C4-2B (cell line): ENCODE data around the gene FREM2.

Source experiments
- H3K27ac ChIP-seq: fragments of 450-650 bp; 2 replicates; pipeline ENCODE4 v1.5.1; 2017
- ZFX ChIP-seq: fragments of 450-650 bp; IDR thresholded peaks from 2 replicates; pipeline ENCODE4 v1.6.1; 2017
- TF ChIP-seq, protein P1 (sequence below): fragments of 450-650 bp; conservative IDR thresholded peaks from 2 replicates; pipeline ENCODE4 v1.5.1; 2017; ENCODE audit warnings: mild to moderate bottlenecking

FREM2 gene

GRCh38 chr13:38763446-38764381 lies 76.8 kb downstream of the FREM2 start:
- no peak overlapping the region for H3K27ac ChIP-seq
- TF ChIP-seq, protein P1, sequence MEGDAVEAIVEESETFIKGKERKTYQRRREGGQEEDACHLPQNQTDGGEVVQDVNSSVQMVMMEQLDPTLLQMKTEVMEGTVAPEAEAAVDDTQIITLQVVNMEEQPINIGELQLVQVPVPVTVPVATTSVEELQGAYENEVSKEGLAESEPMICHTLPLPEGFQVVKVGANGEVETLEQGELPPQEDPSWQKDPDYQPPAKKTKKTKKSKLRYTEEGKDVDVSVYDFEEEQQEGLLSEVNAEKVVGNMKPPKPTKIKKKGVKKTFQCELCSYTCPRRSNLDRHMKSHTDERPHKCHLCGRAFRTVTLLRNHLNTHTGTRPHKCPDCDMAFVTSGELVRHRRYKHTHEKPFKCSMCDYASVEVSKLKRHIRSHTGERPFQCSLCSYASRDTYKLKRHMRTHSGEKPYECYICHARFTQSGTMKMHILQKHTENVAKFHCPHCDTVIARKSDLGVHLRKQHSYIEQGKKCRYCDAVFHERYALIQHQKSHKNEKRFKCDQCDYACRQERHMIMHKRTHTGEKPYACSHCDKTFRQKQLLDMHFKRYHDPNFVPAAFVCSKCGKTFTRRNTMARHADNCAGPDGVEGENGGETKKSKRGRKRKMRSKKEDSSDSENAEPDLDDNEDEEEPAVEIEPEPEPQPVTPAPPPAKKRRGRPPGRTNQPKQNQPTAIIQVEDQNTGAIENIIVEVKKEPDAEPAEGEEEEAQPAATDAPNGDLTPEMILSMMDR: peak; percentile 74
- no peak for TF ChIP-seq ZFX

- no peak for TF ChIP-seq ZFX
- TF ChIP-seq, protein P1: no peak
Observed at GRCh38 chr13:38766799-38767198, 79.9 kb downstream of the FREM2 start.

GRCh38 chr13:38767506-38768265 lies 80.8 kb downstream of the FREM2 start:
- TF ChIP-seq ZFX: no peak
- TF ChIP-seq, protein P1: no peak
- no peak overlapping the region for H3K27ac ChIP-seq

More at GRCh38 chr13:38766799-38767198, 79.9 kb downstream of the FREM2 start:
- no peak overlapping the region for H3K27ac ChIP-seq

GRCh38 chr13:38769526-38769925 lies 82.6 kb downstream of the FREM2 start:
- TF ChIP-seq, protein P1: no peak
- TF ChIP-seq ZFX: no peak
- no peak overlapping the region for H3K27ac ChIP-seq

GRCh38 chr13:38775085-38775484 lies 88.2 kb downstream of the FREM2 start:
- TF ChIP-seq, protein P1: no peak
- TF ChIP-seq ZFX: no peak

GRCh38 chr13:38777347-38778119 lies 90.7 kb downstream of the FREM2 start:
- TF ChIP-seq ZFX: no peak
- TF ChIP-seq, protein P1: no peak
- H3K27ac ChIP-seq: no peak overlapping the region

More at GRCh38 chr13:38775085-38775484, 88.2 kb downstream of the FREM2 start:
- H3K27ac ChIP-seq: no peak overlapping the region
